HCT116 (cell line): ENCODE data around the gene CAAP1.
"Not testable (repeated sequence)": the region's sequence is repeated elsewhere in the genome, so short reads cannot be mapped to it uniquely, and the experiment has no call there.

Source experiments
- ATF3 ChIP-seq: IDR thresholded peaks from 2 replicates; pipeline ENCODE4 v1.6.1; 2012
- CBX3 ChIP-seq: IDR thresholded peaks from 2 replicates; pipeline ENCODE4 v1.6.1; 2012; ENCODE audit warnings: low read depth
- CTCF ChIP-seq, 3 experiments: fragments of 200-600 bp in 1 of 3; sonication (generic) in 1 of 3; IDR thresholded peaks in 2 of 3; conservative IDR thresholded peaks in 1 of 3; 2 replicates each; pipeline ENCODE4 v1.5.1; 2012 to 2017; ENCODE audit warnings: low read depth in 2 of 3, low read length in 2 of 3, antibody characterized with exemption in 1 of 3, borderline replicate concordance in 1 of 3, control low read depth in 1 of 3, mild to moderate bottlenecking in 1 of 3, mixed read lengths in 1 of 3, mixed run types in 1 of 3, moderate library complexity in 1 of 3; ENCODE audit not compliant: insufficient read depth in 1 of 3
- ELF1 ChIP-seq: IDR thresholded peaks from 2 replicates; pipeline ENCODE4 v1.6.1; 2012; ENCODE audit warnings: low read depth, borderline replicate concordance
- EZH2 ChIP-seq: fragments of 200-600 bp; sonication (generic); IDR thresholded peaks from 2 replicates; pipeline ENCODE4 v1.6.1; 2017; ENCODE audit warnings: antibody characterized with exemption, mixed run types
- FOSL1 ChIP-seq: IDR thresholded peaks from 2 replicates; pipeline ENCODE4 v1.6.1; 2012; ENCODE audit warnings: low read depth
- MAX ChIP-seq: IDR thresholded peaks from 2 replicates; pipeline ENCODE4 v1.6.1; 2012
- POLR2A ChIP-seq: IDR thresholded peaks from 2 replicates; pipeline ENCODE4 v1.7.0; 2011; ENCODE audit warnings: borderline replicate concordance; ENCODE audit not compliant: insufficient read depth, insufficient read length; ENCODE audit errors: extremely low read depth
- POLR2AphosphoS5 ChIP-seq: IDR thresholded peaks from 2 replicates; pipeline ENCODE4 v1.6.1; 2011; ENCODE audit warnings: mild to moderate bottlenecking, low read depth, low read length, moderate library complexity
- RAD21 ChIP-seq: IDR thresholded peaks from 2 replicates; pipeline ENCODE4 v1.6.1; 2012; ENCODE audit warnings: low read depth, mild to moderate bottlenecking
- SIN3A ChIP-seq: IDR thresholded peaks from 2 replicates; pipeline ENCODE4 v1.6.1; 2012; ENCODE audit warnings: low read depth
- SP1 ChIP-seq: IDR thresholded peaks from 2 replicates; pipeline ENCODE4 v1.6.1; 2012; ENCODE audit warnings: low read depth
- YY1 ChIP-seq: IDR thresholded peaks from 2 replicates; pipeline ENCODE4 v1.6.1; 2011; ENCODE audit warnings: low read length, low read depth, moderate library complexity, mild to moderate bottlenecking; ENCODE audit not compliant: insufficient replicate concordance; ENCODE audit errors: extremely low read depth
- TF ChIP-seq, protein P1 (sequence below): IDR thresholded peaks from 2 replicates; pipeline ENCODE4 v1.6.1; 2012; ENCODE audit warnings: low read depth

DNA sequence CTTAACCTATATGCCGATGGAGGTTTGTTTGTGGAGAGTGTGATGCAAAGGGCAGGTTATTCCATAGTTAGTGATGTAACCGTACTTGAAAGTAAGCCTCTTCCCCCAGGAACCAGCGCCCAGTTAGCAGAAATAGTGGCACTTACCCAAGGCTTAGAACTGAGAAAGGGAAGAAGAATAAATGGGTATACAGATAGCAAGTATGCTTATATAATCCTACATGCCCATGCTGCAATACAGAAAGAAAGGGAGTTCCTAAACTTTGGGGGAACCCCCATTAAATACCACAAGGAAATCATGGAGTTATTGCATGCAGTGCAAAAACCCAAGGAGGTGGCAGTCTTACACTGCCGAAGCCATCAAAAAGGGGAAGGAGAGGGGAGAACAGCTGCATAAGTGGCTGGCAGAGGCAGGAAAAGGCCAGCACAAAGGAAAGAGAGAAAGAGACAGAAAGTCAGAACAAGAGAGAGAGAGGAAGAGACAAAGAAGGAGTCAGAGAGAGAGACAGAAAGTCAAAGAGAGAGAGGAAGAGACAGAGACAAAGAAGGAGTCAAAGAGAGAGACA, 64.1 kb downstream of the CAAP1 start:
- not testable (repeated sequence) for TF ChIP-seq ATF3; POLR2AphosphoS5; MAX; POLR2A; CTCF (IDR thresholded peaks at IDR 0.05 in 2 of 3, conservative IDR thresholded peaks at IDR 0.05 in 1 of 3; ENCODE audit: borderline replicate concordance in 1 of 3, insufficient read depth in 1 of 3, low read depth in 2 of 3, low read length in 2 of 3); SIN3A; CBX3; EZH2; FOSL1; SP1; RAD21; YY1; ELF1
- TF ChIP-seq, protein P1, sequence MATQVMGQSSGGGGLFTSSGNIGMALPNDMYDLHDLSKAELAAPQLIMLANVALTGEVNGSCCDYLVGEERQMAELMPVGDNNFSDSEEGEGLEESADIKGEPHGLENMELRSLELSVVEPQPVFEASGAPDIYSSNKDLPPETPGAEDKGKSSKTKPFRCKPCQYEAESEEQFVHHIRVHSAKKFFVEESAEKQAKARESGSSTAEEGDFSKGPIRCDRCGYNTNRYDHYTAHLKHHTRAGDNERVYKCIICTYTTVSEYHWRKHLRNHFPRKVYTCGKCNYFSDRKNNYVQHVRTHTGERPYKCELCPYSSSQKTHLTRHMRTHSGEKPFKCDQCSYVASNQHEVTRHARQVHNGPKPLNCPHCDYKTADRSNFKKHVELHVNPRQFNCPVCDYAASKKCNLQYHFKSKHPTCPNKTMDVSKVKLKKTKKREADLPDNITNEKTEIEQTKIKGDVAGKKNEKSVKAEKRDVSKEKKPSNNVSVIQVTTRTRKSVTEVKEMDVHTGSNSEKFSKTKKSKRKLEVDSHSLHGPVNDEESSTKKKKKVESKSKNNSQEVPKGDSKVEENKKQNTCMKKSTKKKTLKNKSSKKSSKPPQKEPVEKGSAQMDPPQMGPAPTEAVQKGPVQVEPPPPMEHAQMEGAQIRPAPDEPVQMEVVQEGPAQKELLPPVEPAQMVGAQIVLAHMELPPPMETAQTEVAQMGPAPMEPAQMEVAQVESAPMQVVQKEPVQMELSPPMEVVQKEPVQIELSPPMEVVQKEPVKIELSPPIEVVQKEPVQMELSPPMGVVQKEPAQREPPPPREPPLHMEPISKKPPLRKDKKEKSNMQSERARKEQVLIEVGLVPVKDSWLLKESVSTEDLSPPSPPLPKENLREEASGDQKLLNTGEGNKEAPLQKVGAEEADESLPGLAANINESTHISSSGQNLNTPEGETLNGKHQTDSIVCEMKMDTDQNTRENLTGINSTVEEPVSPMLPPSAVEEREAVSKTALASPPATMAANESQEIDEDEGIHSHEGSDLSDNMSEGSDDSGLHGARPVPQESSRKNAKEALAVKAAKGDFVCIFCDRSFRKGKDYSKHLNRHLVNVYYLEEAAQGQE: not testable (repeated sequence)
